Measurements from ENCODE around the gene C6orf132.
A peak's percentile ranks its signal among the peaks of the same experiment; 100 is the strongest.

The C6orf132 gene

DNA sequence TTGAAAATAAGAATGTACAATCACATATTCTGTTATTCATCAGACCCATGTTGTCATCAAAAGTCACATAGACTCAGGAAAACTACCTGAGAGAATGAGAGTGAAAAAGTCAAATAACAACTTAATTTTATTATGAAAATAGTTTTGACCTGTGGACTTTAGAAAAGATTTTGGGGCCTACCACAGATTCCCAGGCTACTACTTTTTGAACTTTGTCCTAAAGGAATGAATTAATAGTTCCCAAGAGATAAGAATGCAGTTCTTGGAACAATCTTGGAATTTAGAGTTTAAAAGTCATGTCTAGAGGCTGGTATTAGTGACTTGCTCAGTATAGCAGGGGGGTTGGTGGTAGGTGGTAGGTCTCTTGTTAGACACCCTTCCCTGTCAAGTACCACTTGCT is 88.8 kb downstream of the C6orf132 start:
- H3K4me2 ChIP-seq (ENCODE audit: low read length): no peak overlapping the region
- no peak overlapping the region for H4K91ac ChIP-seq (ENCODE audit: low read depth, low read length)
- no peak overlapping the region for H3K18ac ChIP-seq (ENCODE audit: low read length)
- no peaks in the 10 kb centered on the region for H3K79me2 ChIP-seq (ENCODE audit: control insufficient read depth, insufficient read depth, low read length, poor library complexity)
- peaks cover 0 to 3% of the 10 kb centered on the region in 2 experiments for H3K4me1 ChIP-seq (ENCODE audit: control insufficient read depth in 1 of 2, insufficient read depth in 2 of 2, low read length in 2 of 2)
- H2BK12ac ChIP-seq (ENCODE audit: low read length): no peak overlapping the region
- no peak overlapping the region for H4K8ac ChIP-seq (ENCODE audit: low read depth, low read length)
- H3K23ac ChIP-seq (ENCODE audit: low read length): no peak overlapping the region
- H3K14ac ChIP-seq (ENCODE audit: low read length): no peak overlapping the region
- H2AFZ ChIP-seq (ENCODE audit: insufficient read depth, low read length, poor library complexity): no peak overlapping the region
- H3K36me3 ChIP-seq (ENCODE audit: control insufficient read depth in 1 of 2, insufficient read depth in 2 of 2, low read length in 2 of 2): peaks cover 30 to 32% of the 10 kb centered on the region in 2 experiments
- H3K27me3 ChIP-seq (ENCODE audit: insufficient read depth, low read length): no peaks in the 10 kb centered on the region
- H3K27ac ChIP-seq (ENCODE audit: low read depth, low read length): no peak overlapping the region
- H3K9me3 ChIP-seq (ENCODE audit: insufficient read depth, low read depth, low read length): no peaks in the 10 kb centered on the region
- H4K12ac ChIP-seq (ENCODE audit: low read depth, low read length): no peak overlapping the region
- H2BK5ac ChIP-seq (ENCODE audit: low read depth, low read length, poor library complexity): no peak overlapping the region
- no peak overlapping the region for H2BK120ac ChIP-seq (ENCODE audit: insufficient read depth, low read length, poor library complexity)
- no peak for DNase-seq
- no peak overlapping the region for H3K4ac ChIP-seq (ENCODE audit: low read depth, low read length)
- H3K9ac ChIP-seq (ENCODE audit: low read length): no peak overlapping the region
- H3K4me3 ChIP-seq (ENCODE audit: low read depth, low read length): no peak overlapping the region
- H2AK5ac ChIP-seq (ENCODE audit: low read length): no peak overlapping the region
- peaks cover 6% of the 10 kb centered on the region for H3K79me1 ChIP-seq (ENCODE audit: low read length)

DNA sequence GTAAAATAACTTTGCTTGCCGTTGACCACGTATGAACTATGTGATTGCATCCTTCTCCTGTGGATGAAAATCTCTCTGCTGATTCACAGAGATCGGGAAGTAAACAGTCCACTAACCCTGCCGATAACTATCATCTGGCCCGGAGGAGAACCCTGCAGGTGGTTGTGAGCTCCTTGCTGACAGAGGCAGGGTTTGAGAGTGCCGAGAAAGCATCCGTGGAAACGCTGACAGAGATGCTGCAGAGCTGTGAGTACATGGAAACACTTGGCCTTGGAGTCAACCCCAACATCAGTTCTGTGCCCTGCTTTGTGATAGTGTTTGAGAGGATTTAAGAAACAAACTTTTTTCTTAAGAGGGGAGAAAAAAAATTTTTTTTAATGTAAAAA is 91.2 kb downstream of the C6orf132 start:
- Histone ChIP-seq H3K4me1 (ENCODE audit: control insufficient read depth in 1 of 2, insufficient read depth in 2 of 2, low read length in 2 of 2) (peaks cover 3 to 7% of the 10 kb centered on the region in 2 experiments), H3K27ac (ENCODE audit: low read depth, low read length) (no peak overlapping the region), H3K36me3 (ENCODE audit: control insufficient read depth in 1 of 2, insufficient read depth in 2 of 2, low read length in 2 of 2) (peaks cover 12 to 14% of the 10 kb centered on the region in 2 experiments), H3K18ac (ENCODE audit: low read length) (no peak overlapping the region), H3K9me3 (ENCODE audit: insufficient read depth, low read depth, low read length) (peaks cover 3% of the 10 kb centered on the region), H2AFZ (ENCODE audit: insufficient read depth, low read length, poor library complexity) (no peak overlapping the region), H3K23ac (ENCODE audit: low read length) (no peak overlapping the region), H3K9ac (ENCODE audit: low read length) (no peak overlapping the region), H2BK5ac (ENCODE audit: low read depth, low read length, poor library complexity) (no peak overlapping the region), H3K4ac (ENCODE audit: low read depth, low read length) (no peak overlapping the region), H3K79me2 (ENCODE audit: control insufficient read depth, insufficient read depth, low read length, poor library complexity) (peaks cover 2% of the 10 kb centered on the region), H3K4me3 (ENCODE audit: low read depth, low read length) (no peak overlapping the region), H3K14ac (ENCODE audit: low read length) (no peak overlapping the region), H4K8ac (ENCODE audit: low read depth, low read length) (no peak overlapping the region), H4K12ac (ENCODE audit: low read depth, low read length) (no peak overlapping the region), H3K27me3 (ENCODE audit: insufficient read depth, low read length) (no peaks in the 10 kb centered on the region), H3K4me2 (ENCODE audit: low read length) (peak overlapping the region; percentile 63), H4K91ac (ENCODE audit: low read depth, low read length) (no peak overlapping the region), H2AK5ac (ENCODE audit: low read length) (no peak overlapping the region), H3K79me1 (ENCODE audit: low read length) (peaks cover 14% of the 10 kb centered on the region), H2BK12ac (ENCODE audit: low read length) (no peak overlapping the region), H2BK120ac (ENCODE audit: insufficient read depth, low read length, poor library complexity) (no peak overlapping the region)
- no CpG with 5 or more reads among the region's 8 CpGs for WGBS (ENCODE audit: extremely low coverage, insufficient coverage, insufficient read length)
- peak in 1 of 2 donors; percentile 23 for DNase-seq
